Thyroid gland (tissue), 4 donors: ENCODE results near the gene ABO.

Experiments
- POLR2A ChIP-seq, 2 donors: fragments of 450-650 bp; IDR thresholded peaks; one replicate each; pipeline ENCODE4 v1.6.1; 2017; ENCODE audit warnings: antibody characterized with exemption in 2 of 2, mild to moderate bottlenecking in 2 of 2, moderate library complexity in 1 of 2
- TF ChIP-seq, protein P1 (sequence below), 6 experiments: fragments of 200-600 bp in 3 of 6; fragments of 450-650 bp in 3 of 6; sonication (generic) in 3 of 6; IDR thresholded peaks; one replicate each; pipeline ENCODE4 v1.5.1; 2016 to 2019; ENCODE audit warnings: antibody characterized with exemption in 6 of 6, mild to moderate bottlenecking in 2 of 6, inconsistent platforms in 1 of 6, moderate library complexity in 1 of 6

DNA sequence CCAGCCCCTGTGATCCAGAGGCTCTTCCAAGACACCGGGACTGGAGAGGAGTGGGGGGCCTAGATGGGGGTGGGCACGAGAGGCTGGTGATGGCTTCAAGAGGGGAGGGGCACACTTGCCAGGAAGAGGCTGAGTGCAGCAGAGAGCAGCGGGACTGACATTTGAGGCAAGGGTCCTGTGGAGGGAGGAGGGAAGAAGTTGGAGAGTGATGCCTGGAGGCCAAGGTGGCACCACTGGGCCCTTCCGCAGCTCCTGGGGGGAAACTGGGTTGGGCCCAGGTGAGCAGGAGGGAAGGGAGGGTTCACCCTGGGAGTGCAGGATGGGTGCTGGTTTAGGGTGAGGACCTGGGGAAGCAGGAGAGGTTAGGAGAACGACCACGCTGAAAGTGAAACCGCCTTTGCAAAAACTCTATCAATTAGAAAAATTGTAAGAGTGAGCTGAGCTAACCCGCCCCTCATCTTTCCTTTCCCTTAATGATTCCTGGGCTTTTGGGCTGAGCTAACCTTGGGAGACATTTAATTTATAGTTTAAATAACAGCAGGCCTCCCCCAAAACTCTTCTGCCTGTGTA is 26.2 kb downstream of the ABO start:
- TF ChIP-seq, protein P1, sequence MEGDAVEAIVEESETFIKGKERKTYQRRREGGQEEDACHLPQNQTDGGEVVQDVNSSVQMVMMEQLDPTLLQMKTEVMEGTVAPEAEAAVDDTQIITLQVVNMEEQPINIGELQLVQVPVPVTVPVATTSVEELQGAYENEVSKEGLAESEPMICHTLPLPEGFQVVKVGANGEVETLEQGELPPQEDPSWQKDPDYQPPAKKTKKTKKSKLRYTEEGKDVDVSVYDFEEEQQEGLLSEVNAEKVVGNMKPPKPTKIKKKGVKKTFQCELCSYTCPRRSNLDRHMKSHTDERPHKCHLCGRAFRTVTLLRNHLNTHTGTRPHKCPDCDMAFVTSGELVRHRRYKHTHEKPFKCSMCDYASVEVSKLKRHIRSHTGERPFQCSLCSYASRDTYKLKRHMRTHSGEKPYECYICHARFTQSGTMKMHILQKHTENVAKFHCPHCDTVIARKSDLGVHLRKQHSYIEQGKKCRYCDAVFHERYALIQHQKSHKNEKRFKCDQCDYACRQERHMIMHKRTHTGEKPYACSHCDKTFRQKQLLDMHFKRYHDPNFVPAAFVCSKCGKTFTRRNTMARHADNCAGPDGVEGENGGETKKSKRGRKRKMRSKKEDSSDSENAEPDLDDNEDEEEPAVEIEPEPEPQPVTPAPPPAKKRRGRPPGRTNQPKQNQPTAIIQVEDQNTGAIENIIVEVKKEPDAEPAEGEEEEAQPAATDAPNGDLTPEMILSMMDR (IDR thresholded peaks at IDR 0.05), result no peak
- no peak for TF ChIP-seq POLR2A (IDR thresholded peaks at IDR 0.05)
